ENCODE measurements around the gene CYBC1.

The CYBC1 gene

DNA sequence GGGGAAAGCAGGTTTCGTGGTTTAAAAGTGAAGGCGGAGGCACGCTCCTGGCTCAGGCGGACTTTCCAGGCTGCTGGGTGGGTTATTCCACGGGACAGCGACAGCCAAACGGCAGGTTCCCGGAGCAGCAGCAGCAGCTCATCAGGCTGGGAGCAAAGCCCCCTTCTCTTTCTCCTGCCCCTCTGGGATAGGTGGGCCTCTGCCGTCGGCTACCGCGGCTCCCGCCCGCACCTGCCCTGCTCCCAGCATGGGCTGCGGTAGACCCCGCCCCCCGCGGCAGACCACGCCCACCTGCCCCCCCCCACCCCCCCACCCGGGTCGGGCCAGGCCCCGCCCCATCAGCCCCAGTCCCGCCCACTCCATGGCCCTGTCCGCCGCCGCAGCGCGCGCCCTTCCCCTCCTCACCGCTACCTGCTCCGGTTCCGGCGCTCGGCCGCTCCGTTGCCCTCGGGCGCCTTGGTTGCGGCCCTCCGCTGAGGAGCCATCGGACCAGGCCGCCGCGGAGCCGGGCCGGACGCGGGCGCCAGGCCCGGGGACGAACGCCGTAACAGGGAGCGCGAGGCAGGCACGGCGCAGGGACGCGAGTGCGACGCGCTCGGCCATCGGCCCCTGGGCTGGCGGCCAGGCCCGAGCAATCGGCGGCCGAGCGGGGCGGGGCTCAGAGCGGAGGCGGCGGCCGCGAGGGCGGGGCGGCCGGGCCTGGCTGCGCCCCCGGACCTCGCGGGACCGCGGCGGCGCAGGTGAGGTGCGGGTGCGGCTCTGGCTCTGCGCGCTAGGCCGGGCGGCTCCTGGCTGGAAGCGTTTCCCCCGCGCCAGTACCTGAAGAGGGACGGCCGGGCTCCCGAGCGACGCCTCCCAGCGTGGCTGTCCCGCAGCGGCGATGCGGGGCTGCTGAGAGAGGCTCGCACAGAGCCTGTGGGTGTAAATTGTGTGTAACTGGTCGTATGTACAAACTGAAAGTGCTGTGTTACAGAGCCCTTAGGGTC is 32.3 kb downstream of the CYBC1 start, which contains the start of the genes HEXD and OGFOD3:
Gene HEXD (plus strand): TSS at position 347 of the 986 bp plus-strand sequence. CDS start 1,453 bp downstream, outside the sequence.
Gene OGFOD3 (minus strand): TSS at position 586 of the 986 bp plus-strand sequence. CDS start 101 bp downstream, at position 485.
- no peak for TF ChIP-seq CTCF (conservative IDR thresholded peaks at IDR 0.05; ENCODE audit: low read depth, low read length)

DNA sequence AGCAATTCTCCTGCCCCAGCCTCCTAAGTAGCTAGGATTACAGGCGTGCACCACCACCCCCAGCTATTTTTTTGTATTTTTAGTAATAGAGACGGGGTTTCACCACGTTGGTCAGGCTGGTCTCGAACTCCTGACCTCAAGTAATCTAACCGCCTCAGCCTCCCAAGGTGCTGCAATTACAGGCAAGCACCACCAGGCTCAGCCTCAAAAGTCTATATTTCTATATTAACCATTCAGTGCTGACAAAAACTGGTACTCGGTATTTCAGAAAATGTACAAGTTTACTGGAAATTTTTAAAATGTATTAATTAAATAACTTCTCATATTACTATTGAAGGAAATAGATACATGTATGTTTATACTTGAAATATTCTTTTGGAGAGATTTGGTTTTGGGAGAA is 33.8 kb downstream of the CYBC1 start:
- H3K4me3 ChIP-seq (ENCODE audit: low read length): no peak overlapping the region
- TF ChIP-seq CTCF (conservative IDR thresholded peaks at IDR 0.05; ENCODE audit: low read depth, low read length): peak; percentile 16
- no peak for DNase-seq (ENCODE audit: low read depth)

More for the DNA sequence above, 32.3 kb downstream of the CYBC1 start, which contains the start of the genes HEXD and OGFOD3:
- H3K4me3 ChIP-seq (ENCODE audit: low read length): peak within 1 kb of the TSS; percentile 65
- DNase-seq (ENCODE audit: low read depth): no peak

GRCh38 chr17:82416264-82416663 is 34.3 kb downstream of the CYBC1 start:
- DNase-seq (ENCODE audit: low read depth): no peak
- H3K4me3 ChIP-seq (ENCODE audit: low read length): no peak overlapping the region
- no peak for TF ChIP-seq CTCF (conservative IDR thresholded peaks at IDR 0.05; ENCODE audit: low read depth, low read length)

- H3K4me3 ChIP-seq (ENCODE audit: low read length): no peak overlapping the region
- no peak for TF ChIP-seq CTCF (conservative IDR thresholded peaks at IDR 0.05; ENCODE audit: low read depth, low read length)
- no peak for DNase-seq (ENCODE audit: low read depth)
Observed at GRCh38 chr17:82415786-82416185, 34.8 kb downstream of the CYBC1 start.

- TF ChIP-seq CTCF (conservative IDR thresholded peaks at IDR 0.05; ENCODE audit: low read depth, low read length): no peak
- H3K4me3 ChIP-seq (ENCODE audit: low read length): no peak overlapping the region
- DNase-seq (ENCODE audit: low read depth): no peak
Observed at GRCh38 chr17:82415336-82415735, 35.2 kb downstream of the CYBC1 start.

- no peak overlapping the region for H3K4me3 ChIP-seq (ENCODE audit: low read length)
- no peak for DNase-seq (ENCODE audit: low read depth)
- TF ChIP-seq CTCF (conservative IDR thresholded peaks at IDR 0.05; ENCODE audit: low read depth, low read length): peak; percentile 68
Observed at GRCh38 chr17:82414548-82415281, 35.8 kb downstream of the CYBC1 start.

Measured in retinal pigment epithelial cell (primary cell).